ENCODE results near the gene PARP15. TPM values are rescaled to one million over a fixed set of nuclear protein-coding genes. Genes with fewer than 3 reads are reported as not detected.

The PARP15 gene
- total RNA-seq, 2 experiments from 2014 or later: 49.1 to 52.8 TPM

DNA sequence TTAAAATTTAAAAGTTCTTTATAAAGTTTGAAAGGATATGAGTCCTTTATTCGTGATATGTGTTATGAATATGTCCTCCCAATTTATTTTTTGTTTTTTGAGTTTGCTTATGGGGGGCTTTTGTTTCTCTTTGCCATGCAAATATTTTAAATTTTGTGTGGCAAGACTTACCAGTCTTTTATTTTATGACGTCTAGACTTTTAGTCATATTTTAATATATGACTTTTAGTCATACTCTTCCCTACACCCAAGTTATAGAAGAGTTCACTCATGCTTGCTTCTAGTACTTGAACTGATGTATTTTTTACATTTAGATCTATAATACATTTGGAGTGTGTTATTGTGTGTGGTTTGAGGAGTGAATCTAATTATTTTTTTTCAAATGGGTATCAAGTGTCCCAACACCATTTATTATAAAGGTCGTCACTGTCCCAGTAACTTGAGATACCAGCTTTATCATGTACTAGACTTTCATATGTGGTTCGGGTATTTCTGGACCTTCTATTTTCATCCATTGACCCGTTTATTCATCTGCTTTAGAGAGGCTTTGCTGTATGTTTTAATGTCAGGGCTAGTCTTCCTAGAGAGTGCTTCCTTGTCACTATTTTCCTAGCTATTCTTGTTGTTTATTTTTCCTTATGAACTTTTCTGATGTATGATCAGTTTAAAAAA, 755 bp downstream of the PARP15 start:
- H3K9me3 Mint-ChIP-seq: peaks cover 12% of the 10 kb centered on the region
- ATAC-seq (ENCODE audit: low read depth): no peak
- POLR2A ChIA-PET: interaction anchor here (0.6 to 5.0 kb wide), 5 partner anchors 10 to 102 kb away, joined by 3 to 56 read pairs (median 4); partner anchors contain the start of genes DTX3L, PARP14 and PARP9
- H3K4me3 Mint-ChIP-seq: peak overlapping the region; percentile 100
- no peak for DNase-seq
- no peaks in the 10 kb centered on the region for H3K27me3 Mint-ChIP-seq
- H3K27ac Mint-ChIP-seq: peak overlapping the region; percentile 100
- peaks cover 38% of the 10 kb centered on the region for H3K36me3 Mint-ChIP-seq
- peaks cover 40% of the 10 kb centered on the region for H3K4me1 Mint-ChIP-seq

DNA sequence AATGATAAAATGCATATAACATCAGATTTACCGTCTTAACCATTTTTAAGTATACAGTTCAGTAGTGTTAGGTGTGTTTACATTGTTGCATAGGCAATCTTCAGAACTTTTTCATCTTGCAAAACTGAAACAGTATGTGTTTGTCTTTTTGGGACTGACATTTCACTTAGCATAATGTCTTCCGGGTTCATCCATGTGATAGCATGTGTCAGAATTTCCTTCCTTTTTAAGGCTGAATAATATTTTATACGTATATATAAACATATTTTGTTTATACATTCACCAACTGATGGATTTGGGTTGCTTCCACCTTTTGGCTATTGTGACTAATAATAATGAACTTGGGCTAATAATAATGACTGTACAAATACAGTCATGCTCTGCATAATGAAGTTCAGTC, 3.0 kb downstream of the PARP15 start:
- DNase-seq: no peak
- POLR2A ChIA-PET: interaction anchor here (1.6 to 5.0 kb wide), 2 partner anchors 12 to 15 kb away, joined by 3 to 56 read pairs; partner anchors contain the start of genes DTX3L and PARP9

DNA sequence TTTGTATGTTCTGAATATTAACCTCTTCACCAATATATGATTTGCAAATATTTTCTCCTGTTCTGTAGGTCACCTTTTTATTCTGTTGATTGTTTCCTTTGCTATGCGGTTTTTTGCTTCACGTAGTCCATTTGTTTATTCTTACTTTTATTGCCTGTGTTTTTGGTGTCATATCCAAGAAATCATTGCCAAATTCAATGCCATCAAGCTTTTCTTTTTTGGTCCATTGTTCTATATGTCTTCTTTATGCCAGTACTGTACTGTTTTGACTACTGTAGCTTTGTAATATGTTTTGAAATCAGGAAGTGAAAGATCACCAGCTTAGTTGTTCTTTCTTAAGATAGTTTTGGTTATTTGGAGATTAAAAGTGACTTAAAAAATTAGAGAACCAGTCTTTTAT, 4.2 kb downstream of the PARP15 start:
- H3K9me3 Mint-ChIP-seq: peaks cover 20% of the 10 kb centered on the region
- H3K4me3 Mint-ChIP-seq: no peak overlapping the region
- POLR2A ChIA-PET: interaction anchor here (1.0 kb wide), 1 partner anchor 17 kb away, joined by 3 read pairs; the partner anchor contains the start of genes DTX3L and PARP9
- peaks cover 29% of the 10 kb centered on the region for H3K4me1 Mint-ChIP-seq
- H3K27ac Mint-ChIP-seq: no peak overlapping the region
- DNase-seq: no peak
- peaks cover 58% of the 10 kb centered on the region for H3K36me3 Mint-ChIP-seq
- H3K27me3 Mint-ChIP-seq: no peaks in the 10 kb centered on the region
- no peak for ATAC-seq (ENCODE audit: low read depth)

More for the DNA sequence above, 3.0 kb downstream of the PARP15 start:
- Mint-ChIP-seq H3K36me3 (peaks cover 51% of the 10 kb centered on the region), H3K27me3 (no peaks in the 10 kb centered on the region), H3K9me3 (peaks cover 18% of the 10 kb centered on the region), H3K4me3 (no peak overlapping the region), H3K4me1 (peaks cover 32% of the 10 kb centered on the region), H3K27ac (no peak overlapping the region)
- no peak for ATAC-seq (ENCODE audit: low read depth)

DNA sequence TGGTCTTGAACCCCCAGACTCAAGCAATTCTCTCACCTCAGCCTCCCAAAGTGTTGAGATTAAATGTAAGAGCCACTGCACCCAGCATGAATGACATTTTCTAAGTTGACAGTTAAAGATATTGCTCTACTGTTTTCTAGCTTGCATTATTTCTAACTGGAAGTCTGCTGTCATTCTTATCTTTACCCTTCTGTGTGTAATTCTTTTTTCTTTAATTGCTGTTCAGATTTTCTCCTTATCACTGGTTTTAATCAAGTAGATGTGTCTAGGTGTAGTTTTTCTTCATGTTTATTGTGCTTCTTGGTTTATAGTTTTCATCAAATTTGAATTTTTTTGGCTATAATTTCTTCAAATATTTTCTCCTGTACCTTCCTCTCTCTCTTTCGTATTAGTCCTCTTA, 4.9 kb downstream of the PARP15 start:
- peaks cover 32% of the 10 kb centered on the region for H3K4me1 Mint-ChIP-seq
- DNase-seq (no peak), ATAC-seq (ENCODE audit: low read depth) (no peak)
- no peaks in the 10 kb centered on the region for H3K27me3 Mint-ChIP-seq
- H3K36me3 Mint-ChIP-seq: peaks cover 62% of the 10 kb centered on the region
- POLR2A ChIA-PET: interaction anchor here (1.0 kb wide), 1 partner anchor 18 kb away, joined by 3 read pairs; the partner anchor contains the start of genes DTX3L and PARP9
- peaks cover 20% of the 10 kb centered on the region for H3K9me3 Mint-ChIP-seq
- no peak overlapping the region for H3K27ac Mint-ChIP-seq
- no peak overlapping the region for H3K4me3 Mint-ChIP-seq

DNA sequence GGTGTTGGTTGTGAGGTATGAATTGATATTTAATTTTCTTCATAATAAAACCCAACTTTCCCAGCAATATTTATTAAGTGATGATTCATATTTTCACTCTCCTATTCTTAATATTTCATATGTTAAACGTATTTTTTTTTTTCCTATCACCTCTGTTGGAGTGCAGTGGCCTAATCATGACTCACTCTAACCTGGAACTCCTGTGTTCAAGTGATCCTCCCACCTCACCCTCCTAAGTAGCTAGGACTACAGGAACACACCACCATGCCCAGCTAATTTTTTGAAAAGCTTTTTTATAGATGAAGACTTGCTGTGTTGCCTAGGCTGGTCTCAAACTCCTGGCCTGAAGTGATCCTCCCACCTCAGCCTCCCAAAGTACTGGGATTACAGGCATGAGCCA, 8.6 kb downstream of the PARP15 start:
- H3K27me3 Mint-ChIP-seq: no peaks in the 10 kb centered on the region
- POLR2A ChIA-PET: no interaction called here
- peaks cover 20% of the 10 kb centered on the region for H3K9me3 Mint-ChIP-seq
- DNase-seq (no peak), ATAC-seq (ENCODE audit: low read depth) (no peak)
- peaks cover 18% of the 10 kb centered on the region for H3K4me1 Mint-ChIP-seq
- H3K36me3 Mint-ChIP-seq: peaks cover 68% of the 10 kb centered on the region
- no peak overlapping the region for H3K4me3 Mint-ChIP-seq
- no peak overlapping the region for H3K27ac Mint-ChIP-seq

DNA sequence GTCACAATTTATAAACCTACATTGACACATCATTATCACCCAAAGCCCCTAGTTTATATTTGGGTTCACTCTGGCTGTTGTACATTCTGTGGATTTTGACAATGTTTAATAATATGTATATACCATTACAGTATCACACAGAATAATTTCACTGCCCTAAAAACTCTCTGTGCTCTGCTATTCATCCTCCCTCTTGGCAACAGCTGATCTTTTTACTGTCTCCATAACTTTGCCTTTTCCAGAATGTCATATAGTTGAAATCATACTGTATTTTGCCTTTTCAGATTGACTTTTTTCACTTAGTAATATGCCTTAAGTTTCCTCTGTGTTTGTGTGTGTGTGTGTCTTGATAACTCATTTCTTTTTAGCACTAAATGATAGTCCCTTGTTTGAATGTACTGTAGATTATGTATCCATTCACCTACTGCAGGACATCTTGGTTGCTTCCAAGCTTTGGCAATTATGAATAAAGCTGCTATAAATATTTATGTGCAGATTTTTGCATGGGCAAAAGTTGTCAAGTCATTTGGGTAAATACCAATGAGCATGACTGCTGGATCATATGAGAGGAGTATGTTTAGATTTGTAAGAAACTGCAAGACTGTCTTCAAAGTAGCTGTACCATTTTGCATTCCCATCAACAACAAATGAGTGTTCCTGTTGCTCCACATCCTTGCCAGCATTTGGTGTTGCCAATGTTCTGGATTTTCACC, 9.5 kb downstream of the PARP15 start:
- Mint-ChIP-seq H3K36me3 (peaks cover 67% of the 10 kb centered on the region), H3K4me3 (peak overlapping the region; percentile 3), H3K9me3 (peaks cover 15% of the 10 kb centered on the region), H3K4me1 (peaks cover 17% of the 10 kb centered on the region), H3K27me3 (no peaks in the 10 kb centered on the region), H3K27ac (peak overlapping the region; percentile 49)
- POLR2A ChIA-PET: no interaction called here
- ATAC-seq (ENCODE audit: low read depth): peak; percentile 33
- no peak for DNase-seq

DNA sequence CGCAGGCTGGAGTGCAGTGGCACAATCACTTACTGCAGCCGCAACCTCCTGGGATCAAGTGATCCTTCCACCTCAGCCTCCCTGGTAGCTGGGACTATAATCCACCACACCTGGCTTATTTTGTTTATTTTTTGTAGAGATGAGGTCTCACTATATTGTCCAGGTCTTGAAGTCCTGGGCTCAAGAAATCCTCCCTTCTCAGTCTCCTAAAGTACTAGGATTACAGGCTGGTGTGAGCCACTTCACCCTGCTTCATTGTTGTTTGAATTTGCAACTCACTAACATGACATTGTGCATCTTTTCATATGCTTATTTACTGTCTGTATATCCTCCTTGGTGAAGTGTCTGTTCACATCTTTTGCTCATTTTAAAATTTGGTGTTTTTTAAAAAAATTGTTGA, 10.1 kb downstream of the PARP15 start:
- no peak for ATAC-seq (ENCODE audit: low read depth)
- no peaks in the 10 kb centered on the region for H3K27me3 Mint-ChIP-seq
- peaks cover 21% of the 10 kb centered on the region for H3K4me1 Mint-ChIP-seq
- peaks cover 12% of the 10 kb centered on the region for H3K9me3 Mint-ChIP-seq
- peaks cover 65% of the 10 kb centered on the region for H3K36me3 Mint-ChIP-seq
- H3K4me3 Mint-ChIP-seq: no peak overlapping the region
- H3K27ac Mint-ChIP-seq: no peak overlapping the region
- no peak for DNase-seq
- POLR2A ChIA-PET: interaction anchor here (1.5 kb wide), 1 partner anchor 10 kb away, joined by 3 read pairs; the partner anchor contains the start of gene PARP15

DNA sequence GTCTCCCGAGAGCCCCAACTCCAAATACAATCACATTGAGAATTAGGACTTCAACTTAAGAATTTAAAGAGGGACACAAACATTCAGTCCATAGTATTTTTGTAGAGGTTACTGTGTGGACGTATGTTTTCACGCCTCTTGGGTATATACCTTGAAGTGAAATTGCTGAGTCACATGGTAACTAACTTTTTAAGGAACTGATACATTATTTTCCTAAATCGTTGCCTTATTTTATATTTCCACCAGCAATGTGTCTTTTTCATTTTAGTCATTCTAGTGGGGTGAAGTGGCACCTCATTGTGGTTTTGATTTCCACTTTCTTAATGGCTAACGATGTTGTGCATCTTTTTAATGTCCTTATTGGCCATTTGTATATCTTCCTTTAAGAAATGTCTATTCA, 11.8 kb downstream of the PARP15 start:
- peaks cover 19% of the 10 kb centered on the region for H3K4me1 Mint-ChIP-seq
- ATAC-seq (ENCODE audit: low read depth): no peak
- H3K27me3 Mint-ChIP-seq: no peaks in the 10 kb centered on the region
- POLR2A ChIA-PET: no interaction called here
- H3K4me3 Mint-ChIP-seq: no peak overlapping the region
- DNase-seq: no peak
- peaks cover 52% of the 10 kb centered on the region for H3K36me3 Mint-ChIP-seq
- H3K27ac Mint-ChIP-seq: no peak overlapping the region
- H3K9me3 Mint-ChIP-seq: peaks cover 9% of the 10 kb centered on the region

DNA sequence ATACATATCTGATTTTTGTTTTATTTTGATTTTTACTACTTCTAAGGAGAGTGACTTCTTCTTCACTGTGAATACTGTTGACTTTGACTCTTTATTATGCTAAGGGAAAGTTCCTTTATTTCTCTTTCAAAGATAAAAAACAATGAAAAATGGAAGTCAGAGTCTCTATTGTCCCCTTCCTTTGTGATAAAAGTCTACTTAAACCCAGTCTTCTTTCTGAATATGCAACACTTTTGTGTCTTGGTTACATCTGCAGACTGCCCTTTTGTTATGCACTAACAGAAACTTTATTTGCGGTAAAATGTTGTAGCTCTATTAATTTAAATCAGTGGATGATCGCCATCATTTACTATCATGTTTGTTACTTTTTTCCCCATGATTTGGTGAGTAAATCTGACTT, 13.2 kb downstream of the PARP15 start:
- H3K36me3 Mint-ChIP-seq: peaks cover 46% of the 10 kb centered on the region
- no peak overlapping the region for H3K27ac Mint-ChIP-seq
- H3K4me1 Mint-ChIP-seq: peaks cover 19% of the 10 kb centered on the region
- POLR2A ChIA-PET: no interaction called here
- H3K27me3 Mint-ChIP-seq: no peaks in the 10 kb centered on the region
- peaks cover 5% of the 10 kb centered on the region for H3K9me3 Mint-ChIP-seq
- DNase-seq: no peak
- H3K4me3 Mint-ChIP-seq: no peak overlapping the region
- ATAC-seq (ENCODE audit: low read depth): no peak

DNA sequence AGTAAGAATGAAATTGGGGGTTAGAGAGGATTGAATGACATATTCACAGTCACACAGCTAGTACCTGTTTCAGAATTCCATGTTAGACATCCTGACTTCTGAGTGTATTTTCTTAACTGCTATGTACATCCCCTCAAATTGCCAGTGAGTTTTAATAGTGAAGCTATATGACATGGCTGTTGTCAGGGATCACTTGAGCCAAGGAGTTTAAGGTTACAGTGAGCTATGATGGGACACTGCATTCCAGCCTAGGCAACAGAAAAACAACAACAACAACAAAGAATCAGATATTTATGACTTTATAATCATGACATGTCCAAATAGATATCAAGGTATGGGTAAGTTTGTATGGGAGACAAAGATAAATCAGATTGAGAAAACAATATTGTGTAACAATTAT, 16.6 kb downstream of the PARP15 start:
- H3K4me3 Mint-ChIP-seq: no peak overlapping the region

DNA sequence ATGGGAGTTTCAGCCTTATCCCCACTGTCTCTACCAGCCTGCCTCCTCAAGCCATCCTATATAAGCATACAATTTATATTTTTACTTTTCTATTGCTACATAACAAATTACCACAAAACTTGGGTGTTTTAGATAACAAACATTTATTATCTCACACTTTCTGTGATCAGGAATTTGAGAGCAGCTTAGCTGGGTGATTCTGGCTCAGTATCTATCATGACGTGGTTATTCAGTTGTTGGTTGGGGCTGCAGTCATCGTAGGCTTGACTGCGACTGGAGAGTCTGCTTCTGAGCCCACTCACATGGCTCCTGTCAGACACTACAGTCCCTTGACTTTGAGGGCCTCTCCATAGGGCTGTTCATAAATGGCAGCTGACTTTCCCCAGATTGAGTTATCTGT, 20.7 kb downstream of the PARP15 start:
- peak overlapping the region; percentile 71 for H3K27ac Mint-ChIP-seq
- H3K4me1 Mint-ChIP-seq: peaks cover 12% of the 10 kb centered on the region
- H3K27me3 Mint-ChIP-seq: no peaks in the 10 kb centered on the region
- H3K9me3 Mint-ChIP-seq: peaks cover 13% of the 10 kb centered on the region
- no peak for DNase-seq
- ATAC-seq (ENCODE audit: low read depth): no peak
- POLR2A ChIA-PET: interaction anchor here (2.0 kb wide), 1 partner anchor 34 kb away, joined by 4 read pairs; the partner anchor contains the start of genes DTX3L and PARP9
- no peak overlapping the region for H3K4me3 Mint-ChIP-seq
- peaks cover 52% of the 10 kb centered on the region for H3K36me3 Mint-ChIP-seq

More for the DNA sequence above, 16.6 kb downstream of the PARP15 start:
- peaks cover 14% of the 10 kb centered on the region for H3K4me1 Mint-ChIP-seq
- ATAC-seq (ENCODE audit: low read depth) (no peak), DNase-seq (no peak)
- no peak overlapping the region for H3K27ac Mint-ChIP-seq
- H3K36me3 Mint-ChIP-seq: peaks cover 46% of the 10 kb centered on the region
- H3K27me3 Mint-ChIP-seq: no peaks in the 10 kb centered on the region
- POLR2A ChIA-PET: no interaction called here
- H3K9me3 Mint-ChIP-seq: peaks cover 9% of the 10 kb centered on the region

DNA sequence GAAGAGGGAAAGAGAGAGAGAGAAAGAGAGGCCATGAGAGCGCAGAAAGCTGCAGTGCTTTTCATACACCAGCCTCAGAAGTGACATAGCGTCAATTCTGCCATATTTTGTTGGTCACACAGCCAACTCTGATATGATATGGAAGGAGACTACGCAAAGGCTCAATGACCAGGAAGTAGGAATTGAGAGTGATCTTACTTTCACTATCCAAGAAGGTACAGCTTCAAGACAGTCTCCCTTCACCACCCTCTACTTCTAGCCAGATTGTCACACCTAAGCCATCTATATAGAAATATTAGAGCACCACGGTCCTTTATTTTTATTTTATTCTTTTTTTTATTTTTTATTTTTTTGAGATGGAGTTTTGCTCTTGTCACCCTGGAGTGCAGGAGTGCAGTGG, 21.1 kb downstream of the PARP15 start:
- Mint-ChIP-seq H3K27ac (peak overlapping the region; percentile 71), H3K9me3 (peaks cover 15% of the 10 kb centered on the region)
- POLR2A ChIA-PET: interaction anchor here (2.0 kb wide), 1 partner anchor 34 kb away, joined by 4 read pairs; the partner anchor contains the start of genes DTX3L and PARP9

DNA sequence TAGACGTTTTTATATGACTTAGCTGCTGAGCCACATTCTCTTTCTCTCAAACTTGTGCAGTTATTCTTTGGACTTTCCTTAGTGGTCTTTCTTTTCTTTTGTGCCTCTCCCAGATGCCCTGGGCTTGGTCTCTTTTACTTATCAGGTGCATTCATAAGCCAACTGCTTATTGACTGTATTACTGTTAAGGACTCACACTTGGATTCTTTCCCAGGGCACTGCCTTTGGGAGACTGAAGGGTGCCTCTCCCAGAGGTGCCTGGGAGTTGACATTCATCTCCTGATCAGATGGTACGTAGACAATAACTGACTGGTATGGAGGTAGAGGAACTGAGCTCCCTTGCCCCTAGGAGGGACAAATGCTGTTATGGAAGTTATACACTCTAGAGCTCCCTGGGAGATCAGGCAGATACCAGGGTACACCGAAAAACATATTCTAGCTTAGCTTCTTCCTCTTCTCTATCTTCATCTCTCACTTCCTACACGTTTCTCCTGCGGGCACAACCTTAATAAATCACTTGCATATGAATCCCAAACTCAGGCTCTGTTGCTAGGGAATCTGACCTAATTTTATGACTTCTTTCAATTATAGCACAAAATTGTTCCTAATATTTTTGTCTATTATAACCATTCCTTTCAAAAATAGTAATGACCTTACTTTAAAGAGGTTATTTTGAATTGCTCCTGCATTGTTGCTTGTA, 24.7 kb downstream of the PARP15 start:
- H3K4me1 Mint-ChIP-seq: peaks cover 11% of the 10 kb centered on the region
- H3K27ac Mint-ChIP-seq: no peak overlapping the region

More for the DNA sequence above, 21.1 kb downstream of the PARP15 start:
- H3K36me3 Mint-ChIP-seq: peaks cover 56% of the 10 kb centered on the region
- ATAC-seq (ENCODE audit: low read depth) (no peak), DNase-seq (no peak)
- H3K4me3 Mint-ChIP-seq: no peak overlapping the region
- no peaks in the 10 kb centered on the region for H3K27me3 Mint-ChIP-seq
- H3K4me1 Mint-ChIP-seq: peaks cover 14% of the 10 kb centered on the region

More for the DNA sequence above, 24.7 kb downstream of the PARP15 start:
- no peaks in the 10 kb centered on the region for H3K27me3 Mint-ChIP-seq
- peaks cover 14% of the 10 kb centered on the region for H3K9me3 Mint-ChIP-seq
- peaks cover 50% of the 10 kb centered on the region for H3K36me3 Mint-ChIP-seq
- H3K4me3 Mint-ChIP-seq: no peak overlapping the region
- POLR2A ChIA-PET: no interaction called here
- ATAC-seq (ENCODE audit: low read depth) (no peak), DNase-seq (no peak)

Data from activated naive CD8-positive, alpha-beta T cell treated with anti-CD3 and anti-CD28 coated beads, Interleukin-2, amount 10 ng/mL, durations not matched to agents 7 days and 5 days (primary cell).